ENCODE data around the gene MIPOL1.
"Not testable (repeated sequence)": the region's sequence is repeated elsewhere in the genome, so short reads cannot be mapped to it uniquely, and the experiment has no call there.

- TF ChIP-seq EZH2phosphoT487 (conservative IDR thresholded peaks at IDR 0.05; ENCODE audit: low read length); CTCF (IDR thresholded peaks at IDR 0.05; ENCODE audit: insufficient read depth, low read length, poor library complexity, severe bottlenecking): not testable (repeated sequence)
Observed at GRCh38 chr14:37189733-37190132, 8.0 kb upstream of the MIPOL1 start.

Measured in SU-DHL-6 (cell line).